HG02763 (cell line): ENCODE data around the gene KLHL22.
A peak's percentile ranks its signal among the peaks of the same experiment; 100 is the strongest.
"Not testable (repeated sequence)": the region's sequence is repeated elsewhere in the genome, so short reads cannot be mapped to it uniquely, and the experiment has no call there.

Source experiments
- ATAC-seq: cut with Tn5 transposase; IDR thresholded peaks from one replicate; pipeline ENCODE4 v1.9.1; 2021; ENCODE audit warnings: mild to moderate bottlenecking, moderate library complexity; ENCODE audit not compliant: unreplicated experiment

Gene KLHL22

GRCh38 chr22:20525048-20525447 lies 29.5 kb upstream of the KLHL22 start:
- no peak for ATAC-seq

GRCh38 chr22:20524004-20524481 lies 28.4 kb upstream of the KLHL22 start:
- ATAC-seq, result no peak

- no peak for ATAC-seq
These were observed 27.7 kb upstream of the KLHL22 start for GRCh38 chr22:20523086-20523983.

GRCh38 chr22:20522134-20523004 lies 26.8 kb upstream of the KLHL22 start:
- no peak for ATAC-seq

- ATAC-seq, result no peak
These were observed 24.5 kb upstream of the KLHL22 start for GRCh38 chr22:20520093-20520511.

- no peak for ATAC-seq
These were observed 24.0 kb upstream of the KLHL22 start for GRCh38 chr22:20519558-20519957.

- no peak for ATAC-seq
These were observed 22.4 kb upstream of the KLHL22 start for GRCh38 chr22:20517841-20518592.

GRCh38 chr22:20517422-20517821 lies 21.8 kb upstream of the KLHL22 start:
- no peak for ATAC-seq

- ATAC-seq, result no peak
These were observed 20.8 kb upstream of the KLHL22 start for GRCh38 chr22:20516399-20516798.

GRCh38 chr22:20514658-20515406 lies 19.2 kb upstream of the KLHL22 start:
- ATAC-seq, result no peak

- no peak for ATAC-seq
These were observed 16.1 kb upstream of the KLHL22 start for GRCh38 chr22:20511578-20512229.

- no peak for ATAC-seq
These were observed 15.4 kb upstream of the KLHL22 start for GRCh38 chr22:20510811-20511577.

GRCh38 chr22:20509344-20510047 lies 13.9 kb upstream of the KLHL22 start:
- no peak for ATAC-seq

GRCh38 chr22:20508815-20509271 lies 13.2 kb upstream of the KLHL22 start:
- no peak for ATAC-seq

- not testable (repeated sequence) for ATAC-seq
These were observed 12.6 kb upstream of the KLHL22 start for GRCh38 chr22:20508067-20508755.

- ATAC-seq, result peak; percentile 79
These were observed 11.9 kb upstream of the KLHL22 start, which contains the start of gene MED15 for GRCh38 chr22:20507253-20508066. MED15 (plus strand) TSS chr22:20507610; CDS start chr22:20507679, 69 bp downstream.
